DOHH2 (cell line): ENCODE results near the gene EML5.
A peak's percentile ranks its signal among the peaks of the same experiment; 100 is the strongest.

Experiments
- H3F3A ChIP-seq: fragments of 200-600 bp; sonication (generic), shearing (Covaris generic); 2 replicates; pipeline ENCODE4 v1.6.0; 2016; ENCODE audit warnings: antibody characterized with exemption, mild to moderate bottlenecking; ENCODE audit not compliant: control insufficient read depth, insufficient read depth
- H3K27ac ChIP-seq: fragments of 200-600 bp; sonication (generic); 2 replicates; pipeline ENCODE4 v1.5.1; 2014; ENCODE audit warnings: low read depth, mild to moderate bottlenecking, low read length, moderate library complexity
- H3K27me3 ChIP-seq: fragments of 200-600 bp; sonication (generic); 2 replicates; pipeline ENCODE4 v1.6.1; 2014; ENCODE audit warnings: mild to moderate bottlenecking, low read length, mixed read lengths; ENCODE audit not compliant: control insufficient read depth
- H3K36me3 ChIP-seq: fragments of 200-600 bp; sonication (generic); 2 replicates; pipeline ENCODE4 v1.6.1; 2014; ENCODE audit warnings: mild to moderate bottlenecking, low read length, moderate library complexity, mixed read lengths; ENCODE audit not compliant: control insufficient read depth
- H3K4me1 ChIP-seq: fragments of 200-600 bp; sonication (generic); 2 replicates; pipeline ENCODE4 v1.6.1; 2014; ENCODE audit warnings: mild to moderate bottlenecking, low read length, mixed read lengths; ENCODE audit not compliant: control insufficient read depth
- H3K4me2 ChIP-seq: fragments of 200-600 bp; sonication (generic); 2 replicates; pipeline ENCODE4 v1.6.0; 2014; ENCODE audit warnings: mild to moderate bottlenecking, low read length, moderate library complexity
- H3K4me3 ChIP-seq: fragments of 200-600 bp; sonication (generic); 2 replicates; pipeline ENCODE4 v1.5.1; 2014; ENCODE audit warnings: mild to moderate bottlenecking, low read length, mixed read lengths
- H3K79me2 ChIP-seq: fragments of 200-600 bp; sonication (generic); 2 replicates; pipeline ENCODE4 v1.6.1; 2014; ENCODE audit warnings: mild to moderate bottlenecking, low read length, mixed read lengths; ENCODE audit not compliant: control insufficient read depth
- H3K9me2 ChIP-seq: fragments of 200-600 bp; sonication (generic); replicated peaks from 2 replicates; pipeline ENCODE4 v1.6.1; 2014; ENCODE audit warnings: mild to moderate bottlenecking, low read length, mixed read lengths; ENCODE audit not compliant: control insufficient read depth
- H3K9me3 ChIP-seq: fragments of 200-600 bp; sonication (generic); 2 replicates; pipeline ENCODE4 v1.6.1; 2014; ENCODE audit warnings: antibody characterized with exemption, low read length, mixed read lengths; ENCODE audit not compliant: control insufficient read depth, insufficient read depth
- H4K20me1 ChIP-seq: fragments of 200-600 bp; sonication (generic); 2 replicates; pipeline ENCODE4 v1.6.0; 2014; ENCODE audit warnings: low read depth, mild to moderate bottlenecking, antibody characterized with exemption, low read length, moderate library complexity; ENCODE audit not compliant: control insufficient read depth, insufficient read depth
- CTCF ChIP-seq: fragments of 200-600 bp; sonication (generic); IDR thresholded peaks from one replicate; pipeline ENCODE4 v1.5.1; 2014; ENCODE audit warnings: antibody characterized with exemption, mild to moderate bottlenecking, low read depth, low read length; ENCODE audit not compliant: poor library complexity, severe bottlenecking
- EZH2phosphoT487 ChIP-seq: fragments of 200-600 bp; sonication (generic); IDR thresholded peaks from 2 replicates; pipeline ENCODE4 v1.6.1; 2017; ENCODE audit warnings: borderline replicate concordance, mild to moderate bottlenecking, antibody characterized with exemption, low read length, moderate library complexity, mixed read lengths

EML5 gene

GRCh38 chr14:88562532-88562830 lies 230.3 kb downstream of the EML5 start:
- no peak for TF ChIP-seq EZH2phosphoT487
- no peak for TF ChIP-seq CTCF
- Histone ChIP-seq H4K20me1 (no peaks in the 10 kb centered on the region), H3K4me2 (peak overlapping the region; percentile 67), H3K27me3 (no peaks in the 10 kb centered on the region), H3K27ac (no peak overlapping the region), H3K4me1 (peaks cover 23% of the 10 kb centered on the region), H3K9me2 (no peaks in the 10 kb centered on the region), H3F3A (0 out of 2 replicates have a peak, but pooled peaks cover 2% of the 10 kb centered on the region), H3K79me2 (peaks cover 33% of the 10 kb centered on the region), H3K4me3 (peak overlapping the region; percentile 78), H3K9me3 (no peaks in the 10 kb centered on the region), H3K36me3 (peaks cover 18% of the 10 kb centered on the region)
